Renal pelvis (tissue), 4 donors: ENCODE data around the gene REEP3. TPM values are rescaled to one million over a fixed set of nuclear protein-coding genes. Genes with fewer than 3 reads are reported as not detected.
"Not testable (repeated sequence)": the region's sequence is repeated elsewhere in the genome, so short reads cannot be mapped to it uniquely, and the experiment has no call there.

Experiments
- DNase-seq: peaks from one replicate; pipeline ENCODE4 v3.0.0-alpha.2; 2013
- polyA plus RNA-seq, 3 donors: library from polyadenylated mRNA; unstranded; fragments of 120-200 nt; gene quantifications; one replicate each; pipeline ENCODE4 v1.2.1, GENCODE V29; 2013; ENCODE audit not compliant: insufficient read length in 3 of 3

REEP3 gene
- polyA plus RNA-seq, 3 donors = 26.3 to 30.6 (median 26.5) TPM

GRCh38 chr10:63542835-63543575 lies 21.8 kb downstream of the REEP3 start:
- DNase-seq = no peak

- DNase-seq = no peak
Observed at GRCh38 chr10:63543576-63543962, 22.4 kb downstream of the REEP3 start.

GRCh38 chr10:63544418-63544817 lies 23.2 kb downstream of the REEP3 start:
- no peak for DNase-seq

GRCh38 chr10:63547628-63548360 lies 26.6 kb downstream of the REEP3 start:
- no peak for DNase-seq

GRCh38 chr10:63548860-63549259 lies 27.7 kb downstream of the REEP3 start:
- no peak for DNase-seq

- DNase-seq = no peak
Observed at GRCh38 chr10:63549810-63550209, 28.6 kb downstream of the REEP3 start.

- DNase-seq = no peak
Observed at GRCh38 chr10:63553031-63553430, 31.8 kb downstream of the REEP3 start.

GRCh38 chr10:63553473-63553872 lies 32.3 kb downstream of the REEP3 start:
- no peak for DNase-seq

GRCh38 chr10:63554657-63555056 lies 33.5 kb downstream of the REEP3 start:
- DNase-seq = no peak

- DNase-seq = no peak
Observed at GRCh38 chr10:63555330-63555729, 34.1 kb downstream of the REEP3 start.

- DNase-seq = no peak
Observed at GRCh38 chr10:63558132-63558784, 37.1 kb downstream of the REEP3 start.

- no peak for DNase-seq
Observed at GRCh38 chr10:63561341-63561740, 40.1 kb downstream of the REEP3 start.

GRCh38 chr10:63562391-63562790 lies 41.2 kb downstream of the REEP3 start:
- no peak for DNase-seq

GRCh38 chr10:63562857-63563256 lies 41.7 kb downstream of the REEP3 start:
- DNase-seq = no peak

GRCh38 chr10:63563623-63564022 lies 42.4 kb downstream of the REEP3 start:
- DNase-seq = no peak

- DNase-seq = not testable (repeated sequence)
Observed at GRCh38 chr10:63564731-63565130, 43.5 kb downstream of the REEP3 start.

GRCh38 chr10:63573068-63573697 lies 52.0 kb downstream of the REEP3 start:
- peak; percentile 57 for DNase-seq

- DNase-seq = no peak
Observed at GRCh38 chr10:63574011-63574410, 52.8 kb downstream of the REEP3 start.

GRCh38 chr10:63576501-63576900 lies 55.3 kb downstream of the REEP3 start:
- no peak for DNase-seq

GRCh38 chr10:63578501-63578900 lies 57.3 kb downstream of the REEP3 start:
- no peak for DNase-seq

- no peak for DNase-seq
Observed at GRCh38 chr10:63579371-63580014, 58.3 kb downstream of the REEP3 start.

- peak; percentile 58 for DNase-seq
Observed at GRCh38 chr10:63582690-63583089, 61.5 kb downstream of the REEP3 start.
